ENCODE measurements around the gene SHC3.

DNA sequence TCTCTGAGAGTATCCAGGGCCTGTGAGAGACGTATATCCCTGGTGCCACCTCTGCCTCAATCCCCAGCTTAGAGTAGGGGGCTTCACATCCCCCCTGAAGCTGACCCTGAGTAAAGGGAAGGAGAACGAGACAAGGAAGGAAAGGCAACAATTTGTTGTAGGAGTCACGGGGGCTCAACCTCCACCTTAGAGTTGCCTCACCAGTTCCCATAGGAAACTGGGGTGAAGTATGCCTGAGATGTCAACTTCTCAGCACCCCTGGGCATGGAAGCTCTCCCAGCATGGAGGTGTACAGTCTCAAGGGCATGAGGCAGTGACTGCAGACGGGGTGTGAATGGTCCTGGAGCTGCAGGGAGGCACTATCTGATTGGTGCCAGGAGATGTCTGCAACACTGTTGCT is 133.7 kb downstream of the SHC3 start:
- TF ChIP-seq EZH2 (IDR thresholded peaks at IDR 0.05; ENCODE audit: low read depth, unreplicated experiment), result no peak
- TF ChIP-seq, protein P1, sequence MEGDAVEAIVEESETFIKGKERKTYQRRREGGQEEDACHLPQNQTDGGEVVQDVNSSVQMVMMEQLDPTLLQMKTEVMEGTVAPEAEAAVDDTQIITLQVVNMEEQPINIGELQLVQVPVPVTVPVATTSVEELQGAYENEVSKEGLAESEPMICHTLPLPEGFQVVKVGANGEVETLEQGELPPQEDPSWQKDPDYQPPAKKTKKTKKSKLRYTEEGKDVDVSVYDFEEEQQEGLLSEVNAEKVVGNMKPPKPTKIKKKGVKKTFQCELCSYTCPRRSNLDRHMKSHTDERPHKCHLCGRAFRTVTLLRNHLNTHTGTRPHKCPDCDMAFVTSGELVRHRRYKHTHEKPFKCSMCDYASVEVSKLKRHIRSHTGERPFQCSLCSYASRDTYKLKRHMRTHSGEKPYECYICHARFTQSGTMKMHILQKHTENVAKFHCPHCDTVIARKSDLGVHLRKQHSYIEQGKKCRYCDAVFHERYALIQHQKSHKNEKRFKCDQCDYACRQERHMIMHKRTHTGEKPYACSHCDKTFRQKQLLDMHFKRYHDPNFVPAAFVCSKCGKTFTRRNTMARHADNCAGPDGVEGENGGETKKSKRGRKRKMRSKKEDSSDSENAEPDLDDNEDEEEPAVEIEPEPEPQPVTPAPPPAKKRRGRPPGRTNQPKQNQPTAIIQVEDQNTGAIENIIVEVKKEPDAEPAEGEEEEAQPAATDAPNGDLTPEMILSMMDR (conservative IDR thresholded peaks at IDR 0.05; ENCODE audit: low read depth in 2 of 2), result no peak
- TF ChIP-seq CREB1 (CRISPR knock-in tag; IDR thresholded peaks at IDR 0.05; ENCODE audit: low read depth), result no peak
- no peak for TF ChIP-seq POLR2AphosphoS5 (IDR thresholded peaks at IDR 0.05; ENCODE audit: low read depth)
- no peak for TF ChIP-seq EZH2phosphoT487 (IDR thresholded peaks at IDR 0.05; ENCODE audit: unreplicated experiment)
- TF ChIP-seq, protein P2, sequence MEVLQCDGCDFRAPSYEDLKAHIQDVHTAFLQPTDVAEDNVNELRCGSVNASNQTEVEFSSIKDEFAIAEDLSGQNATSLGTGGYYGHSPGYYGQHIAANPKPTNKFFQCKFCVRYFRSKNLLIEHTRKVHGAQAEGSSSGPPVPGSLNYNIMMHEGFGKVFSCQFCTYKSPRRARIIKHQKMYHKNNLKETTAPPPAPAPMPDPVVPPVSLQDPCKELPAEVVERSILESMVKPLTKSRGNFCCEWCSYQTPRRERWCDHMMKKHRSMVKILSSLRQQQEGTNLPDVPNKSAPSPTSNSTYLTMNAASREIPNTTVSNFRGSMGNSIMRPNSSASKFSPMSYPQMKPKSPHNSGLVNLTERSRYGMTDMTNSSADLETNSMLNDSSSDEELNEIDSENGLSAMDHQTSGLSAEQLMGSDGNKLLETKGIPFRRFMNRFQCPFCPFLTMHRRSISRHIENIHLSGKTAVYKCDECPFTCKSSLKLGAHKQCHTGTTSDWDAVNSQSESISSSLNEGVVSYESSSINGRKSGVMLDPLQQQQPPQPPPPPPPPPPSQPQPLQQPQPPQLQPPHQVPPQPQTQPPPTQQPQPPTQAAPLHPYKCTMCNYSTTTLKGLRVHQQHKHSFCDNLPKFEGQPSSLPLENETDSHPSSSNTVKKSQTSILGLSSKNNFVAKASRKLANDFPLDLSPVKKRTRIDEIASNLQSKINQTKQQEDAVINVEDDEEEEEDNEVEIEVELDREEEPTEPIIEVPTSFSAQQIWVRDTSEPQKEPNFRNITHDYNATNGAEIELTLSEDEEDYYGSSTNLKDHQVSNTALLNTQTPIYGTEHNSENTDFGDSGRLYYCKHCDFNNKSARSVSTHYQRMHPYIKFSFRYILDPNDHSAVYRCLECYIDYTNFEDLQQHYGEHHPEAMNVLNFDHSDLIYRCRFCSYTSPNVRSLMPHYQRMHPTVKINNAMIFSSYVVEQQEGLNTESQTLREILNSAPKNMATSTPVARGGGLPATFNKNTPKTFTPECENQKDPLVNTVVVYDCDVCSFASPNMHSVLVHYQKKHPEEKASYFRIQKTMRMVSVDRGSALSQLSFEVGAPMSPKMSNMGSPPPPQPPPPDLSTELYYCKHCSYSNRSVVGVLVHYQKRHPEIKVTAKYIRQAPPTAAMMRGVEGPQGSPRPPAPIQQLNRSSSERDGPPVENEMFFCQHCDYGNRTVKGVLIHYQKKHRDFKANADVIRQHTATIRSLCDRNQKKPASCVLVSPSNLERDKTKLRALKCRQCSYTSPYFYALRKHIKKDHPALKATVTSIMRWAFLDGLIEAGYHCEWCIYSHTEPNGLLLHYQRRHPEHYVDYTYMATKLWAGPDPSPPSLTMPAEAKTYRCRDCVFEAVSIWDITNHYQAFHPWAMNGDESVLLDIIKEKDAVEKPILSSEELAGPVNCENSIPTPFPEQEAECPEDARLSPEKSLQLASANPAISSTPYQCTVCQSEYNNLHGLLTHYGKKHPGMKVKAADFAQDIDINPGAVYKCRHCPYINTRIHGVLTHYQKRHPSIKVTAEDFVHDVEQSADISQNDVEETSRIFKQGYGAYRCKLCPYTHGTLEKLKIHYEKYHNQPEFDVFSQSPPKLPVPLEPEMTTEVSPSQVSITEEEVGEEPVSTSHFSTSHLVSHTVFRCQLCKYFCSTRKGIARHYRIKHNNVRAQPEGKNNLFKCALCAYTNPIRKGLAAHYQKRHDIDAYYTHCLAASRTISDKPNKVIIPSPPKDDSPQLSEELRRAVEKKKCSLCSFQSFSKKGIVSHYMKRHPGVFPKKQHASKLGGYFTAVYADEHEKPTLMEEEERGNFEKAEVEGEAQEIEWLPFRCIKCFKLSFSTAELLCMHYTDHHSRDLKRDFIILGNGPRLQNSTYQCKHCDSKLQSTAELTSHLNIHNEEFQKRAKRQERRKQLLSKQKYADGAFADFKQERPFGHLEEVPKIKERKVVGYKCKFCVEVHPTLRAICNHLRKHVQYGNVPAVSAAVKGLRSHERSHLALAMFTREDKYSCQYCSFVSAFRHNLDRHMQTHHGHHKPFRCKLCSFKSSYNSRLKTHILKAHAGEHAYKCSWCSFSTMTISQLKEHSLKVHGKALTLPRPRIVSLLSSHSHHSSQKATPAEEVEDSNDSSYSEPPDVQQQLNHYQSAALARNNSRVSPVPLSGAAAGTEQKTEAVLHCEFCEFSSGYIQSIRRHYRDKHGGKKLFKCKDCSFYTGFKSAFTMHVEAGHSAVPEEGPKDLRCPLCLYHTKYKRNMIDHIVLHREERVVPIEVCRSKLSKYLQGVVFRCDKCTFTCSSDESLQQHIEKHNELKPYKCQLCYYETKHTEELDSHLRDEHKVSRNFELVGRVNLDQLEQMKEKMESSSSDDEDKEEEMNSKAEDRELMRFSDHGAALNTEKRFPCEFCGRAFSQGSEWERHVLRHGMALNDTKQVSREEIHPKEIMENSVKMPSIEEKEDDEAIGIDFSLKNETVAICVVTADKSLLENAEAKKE (CRISPR knock-in tag; IDR thresholded peaks at IDR 0.05), result no peak
- no peak for TF ChIP-seq STAT1 (IDR thresholded peaks at IDR 0.05; ENCODE audit: unreplicated experiment)

All from GM23338 (cell line).